Karpas-422 (cell line): ENCODE results near the gene ITPR1. TPM values are rescaled to one million over a fixed set of nuclear protein-coding genes. Genes with fewer than 3 reads are reported as not detected.
"Not testable (repeated sequence)": the region's sequence is repeated elsewhere in the genome, so short reads cannot be mapped to it uniquely, and the experiment has no call there.

Experiments
- DNase-seq: peaks from one replicate; pipeline ENCODE4 v3.0.0-alpha.2; 2015
- H2AFZ ChIP-seq: fragments of 200-600 bp; sonication (generic); 2 replicates; pipeline ENCODE4 v1.6.1; 2014; ENCODE audit warnings: antibody characterized with exemption, low read length, mixed read lengths
- H3K27ac ChIP-seq: fragments of 200-600 bp; sonication (generic); 2 replicates; pipeline ENCODE4 v1.5.1; 2014; ENCODE audit warnings: mild to moderate bottlenecking, low read length, moderate library complexity
- H3K27me3 ChIP-seq: fragments of 200-600 bp; sonication (generic); 2 replicates; pipeline ENCODE4 v1.6.1; 2014; ENCODE audit warnings: low read length, mixed read lengths
- H3K36me3 ChIP-seq: fragments of 200-600 bp; sonication (generic); 2 replicates; pipeline ENCODE4 v1.6.1; 2014; ENCODE audit warnings: low read length, mixed read lengths; ENCODE audit not compliant: insufficient read depth
- H3K4me1 ChIP-seq: fragments of 200-600 bp; sonication (generic); 2 replicates; pipeline ENCODE4 v1.6.1; 2014; ENCODE audit warnings: mild to moderate bottlenecking, low read length, mixed read lengths
- H3K4me2 ChIP-seq: fragments of 200-600 bp; sonication (generic); 2 replicates; pipeline ENCODE4 v1.6.1; 2014; ENCODE audit warnings: low read length, low read depth, mild to moderate bottlenecking; ENCODE audit not compliant: poor library complexity, severe bottlenecking
- H3K4me3 ChIP-seq: fragments of 200-600 bp; sonication (generic); 2 replicates; pipeline ENCODE4 v1.5.1; 2014; ENCODE audit warnings: mild to moderate bottlenecking, antibody characterized with exemption, low read length, mixed read lengths
- H3K79me2 ChIP-seq: fragments of 200-600 bp; sonication (generic); 2 replicates; pipeline ENCODE4 v1.6.1; 2014; ENCODE audit warnings: mild to moderate bottlenecking, low read length, mixed read lengths
- H3K9ac ChIP-seq: fragments of 200-600 bp; sonication (generic); 2 replicates; pipeline ENCODE4 v1.6.0; 2014; ENCODE audit warnings: low read length
- H3K9me2 ChIP-seq: fragments of 200-600 bp; sonication (generic), shearing (Covaris generic); replicated peaks from 2 replicates; pipeline ENCODE4 v1.6.0; 2014; ENCODE audit warnings: mild to moderate bottlenecking, low read length, moderate library complexity; ENCODE audit not compliant: insufficient read depth
- H3K9me3 ChIP-seq: fragments of 300-700, 200-600 bp; sonication (generic); 2 replicates; pipeline ENCODE4 v1.6.1; 2014; ENCODE audit warnings: low read length, mixed read lengths
- H4K20me1 ChIP-seq: fragments of 200-600 bp; sonication (generic); 2 replicates; pipeline ENCODE4 v1.6.1; 2014; ENCODE audit warnings: mild to moderate bottlenecking, antibody characterized with exemption, low read length, low read depth; ENCODE audit not compliant: insufficient read depth
- total RNA-seq: library from RNA; depleted of rRNA; stranded (reverse); fragments of >200 nt; shearing (Covaris generic); gene quantifications from 2 replicates; pipeline ENCODE4 v1.2.3, GENCODE V29; 2014; ENCODE audit warnings: low replicate concordance

The ITPR1 gene
- total RNA-seq, 1 experiment from 2014 or later, result 18.2 TPM

DNA sequence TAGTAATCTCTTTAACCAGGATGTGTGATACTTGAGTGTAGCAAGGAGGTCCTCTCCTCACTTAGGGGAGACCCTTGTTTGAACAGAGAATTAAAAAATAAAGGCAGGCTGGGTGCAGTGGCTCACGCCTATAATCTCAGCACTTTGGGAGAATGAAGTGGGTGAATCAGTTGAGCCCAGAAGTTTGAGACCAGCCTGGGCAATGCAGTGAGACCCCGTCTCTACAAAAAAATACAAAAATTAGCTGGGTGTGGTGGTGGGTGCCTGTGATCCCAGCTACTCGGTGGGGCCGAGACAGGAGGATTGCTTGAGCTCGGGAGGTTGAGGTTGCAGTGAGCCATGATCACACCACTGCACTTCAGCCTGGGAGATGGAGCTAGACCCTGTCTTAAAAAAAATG lies 105.1 kb downstream of the ITPR1 start:
- H3K9me3 ChIP-seq, H3K27ac ChIP-seq, H3K36me3 ChIP-seq, H3K4me2 ChIP-seq, H3K4me3 ChIP-seq, H2AFZ ChIP-seq, H3K9me2 ChIP-seq, H3K79me2 ChIP-seq, H3K27me3 ChIP-seq, DNase-seq, H3K9ac ChIP-seq, H3K4me1 ChIP-seq, H4K20me1 ChIP-seq: not testable (repeated sequence)

DNA sequence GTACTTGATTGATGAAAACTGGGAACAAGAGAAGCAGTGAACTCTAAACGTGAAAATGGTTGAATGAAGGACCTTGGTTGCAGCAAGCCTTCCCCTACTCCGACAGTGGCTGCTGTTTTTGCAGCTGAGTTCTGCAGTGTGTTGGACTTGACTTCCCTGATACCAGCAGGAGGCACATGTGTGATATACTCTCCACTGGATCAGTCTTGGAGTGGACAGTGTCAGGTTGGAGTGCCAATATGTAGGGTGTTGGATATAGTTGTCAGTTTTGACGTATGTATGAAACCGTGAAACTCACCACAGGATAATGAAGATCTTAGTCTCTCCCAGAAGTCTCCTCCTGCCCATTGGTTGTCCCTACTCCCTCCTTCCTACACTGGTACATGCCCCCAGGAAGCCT lies 106.5 kb downstream of the ITPR1 start:
- no peaks in the 10 kb centered on the region for H4K20me1 ChIP-seq
- H3K27ac ChIP-seq, result no peak overlapping the region

DNA sequence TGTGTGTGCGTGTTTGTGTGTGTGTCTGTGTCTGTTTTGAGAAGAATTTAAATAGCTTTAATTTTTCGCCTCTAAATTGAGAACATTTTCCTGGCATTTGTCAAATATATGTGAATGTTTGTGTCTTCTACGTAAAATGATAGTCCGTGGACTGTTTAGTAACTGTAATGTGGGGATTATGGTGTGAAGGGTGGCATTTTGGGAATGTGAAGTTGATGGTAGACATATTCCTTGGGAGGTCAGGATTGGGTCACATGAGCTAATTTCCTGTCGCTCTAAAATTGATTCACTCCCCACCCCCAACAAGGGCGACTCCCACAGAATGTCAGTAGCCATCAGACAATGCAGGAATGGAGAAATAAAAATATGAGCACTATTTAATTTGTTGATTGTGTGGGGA lies 107.3 kb downstream of the ITPR1 start:
- H2AFZ ChIP-seq, result no peak overlapping the region
- no peaks in the 10 kb centered on the region for H3K9me3 ChIP-seq
- H3K27ac ChIP-seq, result no peak overlapping the region
- no peak overlapping the region for H3K4me2 ChIP-seq
- H3K79me2 ChIP-seq, result no peaks in the 10 kb centered on the region
- no peak overlapping the region for H3K4me3 ChIP-seq
- no peaks in the 10 kb centered on the region for H3K27me3 ChIP-seq
- H4K20me1 ChIP-seq, result no peaks in the 10 kb centered on the region
- no peak for DNase-seq
- no peak overlapping the region for H3K9ac ChIP-seq
- H3K9me2 ChIP-seq, result no peaks in the 10 kb centered on the region
- no peaks in the 10 kb centered on the region for H3K36me3 ChIP-seq
- H3K4me1 ChIP-seq, result no peaks in the 10 kb centered on the region

More for the DNA sequence above, 106.5 kb downstream of the ITPR1 start:
- no peak overlapping the region for H2AFZ ChIP-seq
- H3K9me3 ChIP-seq, result no peaks in the 10 kb centered on the region
- DNase-seq, result no peak
- no peaks in the 10 kb centered on the region for H3K27me3 ChIP-seq
- no peaks in the 10 kb centered on the region for H3K4me1 ChIP-seq
- no peak overlapping the region for H3K4me3 ChIP-seq
- H3K79me2 ChIP-seq, result no peaks in the 10 kb centered on the region
- no peaks in the 10 kb centered on the region for H3K36me3 ChIP-seq
- H3K9ac ChIP-seq, result no peak overlapping the region
- H3K9me2 ChIP-seq, result no peaks in the 10 kb centered on the region
- no peak overlapping the region for H3K4me2 ChIP-seq

DNA sequence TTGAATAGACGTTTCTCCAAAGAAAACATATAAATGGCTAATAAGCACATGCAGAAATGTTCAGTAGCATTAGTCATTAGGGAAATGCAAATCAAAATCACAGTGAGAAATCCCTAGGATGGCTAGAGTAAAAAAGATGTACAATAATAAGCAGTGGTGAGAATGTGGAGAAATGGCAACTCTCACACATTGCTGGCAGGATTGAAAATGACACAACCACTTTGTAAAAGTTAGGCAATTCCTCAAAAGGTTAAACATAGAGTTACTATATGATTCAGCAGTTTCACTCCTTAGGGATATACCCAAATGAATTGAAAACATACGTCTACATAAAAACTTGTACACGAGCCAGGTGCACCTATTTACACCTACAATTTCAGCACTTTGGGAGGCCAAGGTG lies 108.7 kb downstream of the ITPR1 start:
- H3K79me2 ChIP-seq, result no peaks in the 10 kb centered on the region
- H3K4me3 ChIP-seq, result no peak overlapping the region
- H3K27me3 ChIP-seq, result no peaks in the 10 kb centered on the region
- H4K20me1 ChIP-seq, result no peaks in the 10 kb centered on the region
- no peak overlapping the region for H3K27ac ChIP-seq
- no peaks in the 10 kb centered on the region for H3K4me1 ChIP-seq
- DNase-seq, result no peak
- no peak overlapping the region for H3K9ac ChIP-seq
- H3K9me2 ChIP-seq, result no peaks in the 10 kb centered on the region
- H3K9me3 ChIP-seq, result no peaks in the 10 kb centered on the region
- H3K36me3 ChIP-seq, result no peaks in the 10 kb centered on the region
- H3K4me2 ChIP-seq, result no peak overlapping the region
- no peak overlapping the region for H2AFZ ChIP-seq

DNA sequence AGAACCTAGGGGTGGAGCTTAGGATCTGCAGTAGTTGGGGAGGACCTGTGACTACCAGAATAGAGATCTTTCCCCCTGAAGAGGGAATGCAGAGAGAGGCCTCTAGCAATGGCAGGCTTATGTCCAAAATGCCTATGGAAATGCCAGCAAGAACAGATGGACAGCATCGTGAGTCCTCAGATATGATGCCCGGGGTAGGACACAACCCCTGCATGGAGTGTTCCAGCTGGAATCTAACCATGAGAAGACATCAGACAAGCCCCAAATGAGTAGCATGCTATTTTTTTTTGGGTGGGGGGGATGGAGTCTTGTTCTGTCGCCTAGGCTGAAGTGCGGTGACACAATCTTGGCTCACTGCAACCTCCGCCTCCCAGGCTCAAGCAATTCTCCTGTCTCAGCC lies 111.5 kb downstream of the ITPR1 start:
- H3K4me2 ChIP-seq, result no peak overlapping the region
- H3K9me3 ChIP-seq, result no peaks in the 10 kb centered on the region
- no peaks in the 10 kb centered on the region for H3K36me3 ChIP-seq
- H3K9me2 ChIP-seq, result no peaks in the 10 kb centered on the region
- no peak for DNase-seq
- no peaks in the 10 kb centered on the region for H4K20me1 ChIP-seq
- H3K27me3 ChIP-seq, result no peaks in the 10 kb centered on the region
- no peaks in the 10 kb centered on the region for H3K4me1 ChIP-seq
- no peaks in the 10 kb centered on the region for H3K79me2 ChIP-seq
- no peak overlapping the region for H3K9ac ChIP-seq
- no peak overlapping the region for H2AFZ ChIP-seq
- H3K4me3 ChIP-seq, result no peak overlapping the region
- no peak overlapping the region for H3K27ac ChIP-seq

DNA sequence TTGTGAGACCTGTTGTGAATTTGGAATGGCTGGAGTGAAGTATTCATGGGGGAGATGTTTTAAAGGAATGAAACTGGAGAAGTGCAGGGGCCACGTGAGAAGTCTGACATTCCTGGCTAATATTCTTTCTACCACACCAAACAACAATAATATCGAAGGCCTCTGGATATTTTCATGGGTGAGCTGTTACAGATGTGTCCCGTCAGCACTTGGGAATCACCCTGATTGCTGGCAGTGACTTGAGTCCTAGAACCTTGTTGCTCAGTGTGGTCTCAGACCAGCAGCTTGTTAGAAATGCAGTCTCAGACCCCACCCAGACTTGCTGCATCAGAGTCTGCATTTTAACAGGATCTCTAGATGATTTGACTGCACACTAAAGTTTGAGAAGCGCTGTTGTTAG lies 113.8 kb downstream of the ITPR1 start:
- Histone ChIP-seq H3K4me1 (no peaks in the 10 kb centered on the region), H3K4me2 (no peak overlapping the region), H3K4me3 (no peak overlapping the region), H3K36me3 (no peaks in the 10 kb centered on the region), H3K9me3 (no peaks in the 10 kb centered on the region), H4K20me1 (no peaks in the 10 kb centered on the region), H3K79me2 (no peaks in the 10 kb centered on the region), H3K9ac (no peak overlapping the region), H3K9me2 (no peaks in the 10 kb centered on the region), H2AFZ (no peak overlapping the region), H3K27ac (no peak overlapping the region), H3K27me3 (no peaks in the 10 kb centered on the region)
- DNase-seq, result no peak

DNA sequence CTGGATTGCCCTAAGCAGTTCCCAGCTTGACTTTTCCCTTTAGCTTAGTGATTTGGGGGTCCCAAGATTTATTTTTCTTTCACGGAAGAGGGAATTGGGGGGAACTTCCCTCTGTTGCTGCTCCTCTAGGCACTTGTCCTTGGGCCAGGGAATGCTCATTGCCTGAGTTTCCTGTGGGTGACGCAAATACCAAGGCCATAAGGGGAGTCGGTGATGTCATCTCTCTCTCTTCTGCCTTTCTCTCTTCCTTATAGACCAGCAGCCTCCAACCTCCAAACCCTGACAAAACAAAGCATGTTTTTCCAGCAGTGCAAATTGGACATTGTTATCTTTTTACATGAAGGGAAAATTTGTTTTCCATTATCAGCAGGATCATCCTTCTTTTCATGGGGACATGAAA lies 120.2 kb downstream of the ITPR1 start:
- Histone ChIP-seq H3K4me2 (no peak overlapping the region), H3K27ac (no peak overlapping the region), H2AFZ (no peak overlapping the region), H3K4me3 (no peak overlapping the region), H3K9me3 (no peaks in the 10 kb centered on the region), H3K27me3 (no peaks in the 10 kb centered on the region), H3K9me2 (no peaks in the 10 kb centered on the region), H4K20me1 (no peaks in the 10 kb centered on the region), H3K4me1 (no peaks in the 10 kb centered on the region), H3K79me2 (no peaks in the 10 kb centered on the region), H3K9ac (no peak overlapping the region), H3K36me3 (no peaks in the 10 kb centered on the region)
- no peak for DNase-seq

DNA sequence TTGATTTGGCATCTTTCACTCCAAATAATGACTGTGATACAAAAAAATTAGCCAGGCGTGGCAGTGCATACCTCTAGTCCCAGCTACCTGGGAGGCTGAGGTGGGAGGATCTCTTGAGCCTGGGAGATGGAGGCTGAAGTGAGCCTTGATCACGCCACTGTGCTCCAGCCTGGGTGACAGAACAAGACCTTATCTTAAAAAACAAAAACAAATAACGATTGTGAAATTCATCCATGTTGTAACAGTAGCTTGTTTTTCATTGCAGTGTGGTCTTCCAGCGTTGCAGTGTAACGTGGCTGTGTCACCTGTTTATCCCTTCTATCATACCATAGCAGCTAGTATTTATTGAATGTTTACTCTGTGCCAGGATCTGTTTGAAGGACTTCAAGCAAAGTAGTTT lies 120.9 kb downstream of the ITPR1 start:
- Histone ChIP-seq H3K36me3 (no peaks in the 10 kb centered on the region), H4K20me1 (no peaks in the 10 kb centered on the region), H3K4me1 (no peaks in the 10 kb centered on the region), H3K27me3 (no peaks in the 10 kb centered on the region), H3K79me2 (no peaks in the 10 kb centered on the region), H2AFZ (no peak overlapping the region), H3K9ac (no peak overlapping the region), H3K4me2 (no peak overlapping the region), H3K9me3 (no peaks in the 10 kb centered on the region), H3K9me2 (no peaks in the 10 kb centered on the region), H3K4me3 (no peak overlapping the region), H3K27ac (no peak overlapping the region)
- no peak for DNase-seq

DNA sequence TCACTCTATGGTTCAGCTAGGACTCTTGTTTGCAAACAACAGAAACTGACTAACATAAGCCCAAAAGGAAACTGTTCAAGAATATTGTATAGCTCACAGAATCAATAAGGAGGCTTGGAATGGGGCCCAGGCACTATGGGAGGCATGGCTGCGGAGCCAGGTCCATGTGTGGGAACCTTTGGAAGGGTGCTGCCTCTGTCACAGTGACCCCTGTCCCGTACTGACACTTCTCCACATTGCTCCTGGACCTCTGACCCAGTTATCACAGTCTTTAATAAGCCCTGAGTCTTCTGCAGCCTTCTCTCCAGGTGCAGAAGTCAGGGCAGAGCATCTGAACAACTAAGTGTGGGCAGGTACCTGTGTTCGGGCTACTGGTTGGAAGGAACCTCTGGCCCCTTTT lies 121.8 kb downstream of the ITPR1 start:
- Histone ChIP-seq H3K36me3 (no peaks in the 10 kb centered on the region), H3K9me3 (no peaks in the 10 kb centered on the region), H3K4me1 (no peaks in the 10 kb centered on the region), H3K9ac (no peak overlapping the region), H3K79me2 (no peaks in the 10 kb centered on the region), H3K9me2 (no peaks in the 10 kb centered on the region), H3K27ac (no peak overlapping the region), H3K4me2 (no peak overlapping the region), H3K27me3 (no peaks in the 10 kb centered on the region), H2AFZ (no peak overlapping the region), H3K4me3 (no peak overlapping the region), H4K20me1 (no peaks in the 10 kb centered on the region)
- DNase-seq, result no peak
